ENCODE results near the gene EPN3.

DNA sequence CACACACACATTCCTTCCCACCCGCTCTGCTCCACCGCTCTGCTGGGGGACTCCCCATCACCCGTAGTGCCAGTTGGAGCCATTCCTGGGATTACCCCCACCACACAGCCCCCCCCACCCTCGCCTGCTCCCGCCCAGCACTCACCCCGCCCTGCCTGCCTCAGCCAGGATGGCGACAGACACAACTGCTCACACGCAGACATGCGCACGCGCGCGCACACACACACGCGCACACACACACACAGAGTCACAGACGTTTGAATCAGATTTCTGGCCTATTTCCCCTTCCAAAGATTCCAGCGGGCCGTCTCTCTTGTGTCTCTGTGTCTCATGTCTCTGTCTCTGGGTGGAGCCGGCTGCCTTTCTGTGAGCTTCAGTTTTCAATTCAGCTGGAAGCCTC lies 32.4 kb downstream of the EPN3 start:
- TF ChIP-seq POLR2AphosphoS5 (IDR thresholded peaks at IDR 0.05) (peak in 1 of 3 donors; percentile 32), POLR2A (IDR thresholded peaks at IDR 0.05) (no peak), CTCF (IDR thresholded peaks at IDR 0.05) (no peak)

Measured in suprapubic skin (tissue), 4 donors.